T follicular helper cell (primary cell): Measurements from ENCODE around the gene PSMA2.
"Not testable (repeated sequence)": the region's sequence is repeated elsewhere in the genome, so short reads cannot be mapped to it uniquely, and the experiment has no call there.

Experiments
- DNase-seq: peaks from one replicate; pipeline ENCODE4 v3.0.0-alpha.2; 2020; ENCODE audit warnings: low read depth

Gene PSMA2

GRCh38 chr7:42907316-42907715 is 24.7 kb downstream of the PSMA2 start:
- DNase-seq = no peak

GRCh38 chr7:42906181-42906580 is 25.8 kb downstream of the PSMA2 start:
- DNase-seq = no peak

- DNase-seq = no peak
Measured at GRCh38 chr7:42902331-42902730, 29.6 kb downstream of the PSMA2 start.

- DNase-seq = no peak
Measured at GRCh38 chr7:42900842-42901241, 31.1 kb downstream of the PSMA2 start.

- no peak for DNase-seq
Measured at GRCh38 chr7:42893346-42894240, 38.4 kb downstream of the PSMA2 start.

- DNase-seq = no peak
Measured at GRCh38 chr7:42886893-42887505, 45.0 kb downstream of the PSMA2 start.

- no peak for DNase-seq
Measured at GRCh38 chr7:42886129-42886528, 45.8 kb downstream of the PSMA2 start.

- DNase-seq = not testable (repeated sequence)
Measured at GRCh38 chr7:42885183-42885582, 46.8 kb downstream of the PSMA2 start.

GRCh38 chr7:42883950-42884349 is 48.0 kb downstream of the PSMA2 start:
- no peak for DNase-seq

- no peak for DNase-seq
Measured at GRCh38 chr7:42880392-42880791, 51.6 kb downstream of the PSMA2 start.

GRCh38 chr7:42878303-42878702 is 53.7 kb downstream of the PSMA2 start:
- no peak for DNase-seq

- DNase-seq = no peak
Measured at GRCh38 chr7:42877862-42878261, 54.1 kb downstream of the PSMA2 start.

GRCh38 chr7:42876182-42877068 is 55.5 kb downstream of the PSMA2 start:
- DNase-seq = peak; percentile 27

- DNase-seq = no peak
Measured at GRCh38 chr7:42869131-42870020, 62.6 kb downstream of the PSMA2 start.

- DNase-seq = no peak
Measured at GRCh38 chr7:42868480-42868879, 63.5 kb downstream of the PSMA2 start.
